ENCODE results near the gene MRM1.

The MRM1 gene, protein sequence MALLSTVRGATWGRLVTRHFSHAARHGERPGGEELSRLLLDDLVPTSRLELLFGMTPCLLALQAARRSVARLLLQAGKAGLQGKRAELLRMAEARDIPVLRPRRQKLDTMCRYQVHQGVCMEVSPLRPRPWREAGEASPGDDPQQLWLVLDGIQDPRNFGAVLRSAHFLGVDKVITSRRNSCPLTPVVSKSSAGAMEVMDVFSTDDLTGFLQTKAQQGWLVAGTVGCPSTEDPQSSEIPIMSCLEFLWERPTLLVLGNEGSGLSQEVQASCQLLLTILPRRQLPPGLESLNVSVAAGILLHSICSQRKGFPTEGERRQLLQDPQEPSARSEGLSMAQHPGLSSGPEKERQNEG

GRCh38 chr17:36601303-36602029 lies at the start of gene MRM1:
MRM1 (plus strand) TSS chr17:36601583; CDS start chr17:36601811, 228 bp downstream.
- TF ChIP-seq GATA2 (IDR thresholded peaks at IDR 0.05; ENCODE audit: low read depth, low read length): no peak
- no peak for TF ChIP-seq GATA3 (IDR thresholded peaks at IDR 0.05; ENCODE audit: low read depth, low read length)

DNA sequence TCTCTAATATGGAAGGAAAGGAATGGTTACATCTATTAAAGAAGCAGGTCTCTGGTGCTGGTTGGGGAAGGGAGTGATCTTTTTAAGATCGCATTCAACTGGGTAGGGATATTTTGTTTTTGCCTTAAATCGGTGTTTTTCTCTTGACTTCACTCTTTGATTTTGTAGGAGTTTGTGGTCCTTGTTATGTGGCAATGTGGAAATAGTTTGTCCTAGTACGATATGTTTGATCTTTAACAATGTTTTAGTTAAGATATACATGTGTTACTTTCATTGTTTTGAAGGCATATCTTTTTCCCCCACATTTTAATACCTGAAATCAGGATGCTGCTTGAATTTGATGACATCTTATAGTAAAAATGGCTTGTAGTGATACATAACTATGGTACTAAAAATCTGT lies 47.9 kb upstream of the MRM1 start:
- TF ChIP-seq GATA2 (IDR thresholded peaks at IDR 0.05; ENCODE audit: low read depth, low read length) (no peak), GATA3 (IDR thresholded peaks at IDR 0.05; ENCODE audit: low read depth, low read length) (no peak)

DNA sequence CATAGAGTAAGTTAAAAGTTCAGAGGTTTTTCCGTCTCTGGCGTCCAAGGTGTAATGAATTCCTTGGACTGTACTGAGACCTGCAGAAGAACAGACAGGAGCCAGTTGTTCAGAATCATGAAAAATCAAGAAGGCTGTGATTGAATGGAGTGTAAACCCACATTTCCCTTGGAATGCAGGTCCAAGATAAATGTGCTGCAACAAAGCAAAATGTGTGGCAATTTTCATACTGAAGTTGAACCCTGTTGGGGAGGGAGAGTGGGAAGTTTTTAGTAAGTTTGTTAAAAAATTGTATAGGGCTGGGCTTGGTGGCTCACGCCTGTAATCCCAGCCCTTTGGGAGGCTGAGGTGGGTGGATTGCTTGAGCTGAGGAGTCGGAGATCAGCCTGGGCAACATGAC lies 35.3 kb upstream of the MRM1 start:
- TF ChIP-seq GATA3 (IDR thresholded peaks at IDR 0.05; ENCODE audit: low read depth, low read length): no peak
- no peak for TF ChIP-seq GATA2 (IDR thresholded peaks at IDR 0.05; ENCODE audit: low read depth, low read length)

- TF ChIP-seq GATA2 (IDR thresholded peaks at IDR 0.05; ENCODE audit: low read depth, low read length): no peak
- no peak for TF ChIP-seq GATA3 (IDR thresholded peaks at IDR 0.05; ENCODE audit: low read depth, low read length)
Measured at GRCh38 chr17:36575028-36575427, 26.4 kb upstream of the MRM1 start.

- no peak for TF ChIP-seq GATA3 (IDR thresholded peaks at IDR 0.05; ENCODE audit: low read depth, low read length)
- TF ChIP-seq GATA2 (IDR thresholded peaks at IDR 0.05; ENCODE audit: low read depth, low read length): no peak
Measured at GRCh38 chr17:36576793-36577192, 24.6 kb upstream of the MRM1 start.

DNA sequence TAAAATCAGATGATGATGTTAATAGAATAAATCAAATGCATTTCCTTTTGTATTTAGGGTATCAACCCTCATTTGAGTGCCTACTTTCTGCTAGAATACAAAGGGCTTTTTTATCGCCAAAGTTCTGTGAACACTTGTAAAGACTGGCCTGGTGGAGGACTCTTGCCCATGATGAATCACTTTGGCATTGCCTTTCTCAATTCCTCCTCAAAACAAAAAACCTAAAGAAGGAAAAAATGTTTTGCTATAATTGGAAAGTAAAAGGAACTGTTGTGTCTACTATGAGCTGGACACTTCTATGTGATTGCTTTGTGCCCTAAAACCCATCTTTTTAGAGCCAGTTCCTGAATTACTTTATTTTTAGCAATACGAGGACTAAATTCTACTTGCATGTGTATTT lies 22.7 kb upstream of the MRM1 start:
- no peak for TF ChIP-seq GATA3 (IDR thresholded peaks at IDR 0.05; ENCODE audit: low read depth, low read length)
- no peak for TF ChIP-seq GATA2 (IDR thresholded peaks at IDR 0.05; ENCODE audit: low read depth, low read length)

GRCh38 chr17:36583787-36584186 lies 17.6 kb upstream of the MRM1 start:
- no peak for TF ChIP-seq GATA2 (IDR thresholded peaks at IDR 0.05; ENCODE audit: low read depth, low read length)
- no peak for TF ChIP-seq GATA3 (IDR thresholded peaks at IDR 0.05; ENCODE audit: low read depth, low read length)

DNA sequence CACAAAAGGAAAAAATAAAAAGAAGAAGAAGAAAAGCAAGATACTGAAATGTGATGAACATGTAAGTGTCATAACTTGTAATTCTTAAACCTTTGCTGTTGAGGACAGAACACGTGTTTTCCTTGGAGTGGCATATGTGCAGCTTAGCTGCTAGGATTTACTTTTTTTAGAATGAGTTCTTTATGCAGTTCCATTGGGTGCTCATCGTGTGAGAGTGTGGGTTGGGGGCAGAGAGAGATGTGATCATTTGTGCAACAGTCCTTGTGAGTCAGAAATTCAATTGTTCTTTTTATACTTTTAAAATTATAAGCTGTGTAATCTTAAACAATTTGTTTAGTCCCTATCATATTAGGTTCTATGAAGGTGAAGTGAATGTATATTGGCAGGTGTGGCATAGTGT lies 15.2 kb upstream of the MRM1 start:
- TF ChIP-seq GATA2 (IDR thresholded peaks at IDR 0.05; ENCODE audit: low read depth, low read length): no peak
- no peak for TF ChIP-seq GATA3 (IDR thresholded peaks at IDR 0.05; ENCODE audit: low read depth, low read length)

GRCh38 chr17:36590082-36590481 lies 11.3 kb upstream of the MRM1 start:
- TF ChIP-seq GATA2 (IDR thresholded peaks at IDR 0.05; ENCODE audit: low read depth, low read length): no peak
- TF ChIP-seq GATA3 (IDR thresholded peaks at IDR 0.05; ENCODE audit: low read depth, low read length): no peak

DNA sequence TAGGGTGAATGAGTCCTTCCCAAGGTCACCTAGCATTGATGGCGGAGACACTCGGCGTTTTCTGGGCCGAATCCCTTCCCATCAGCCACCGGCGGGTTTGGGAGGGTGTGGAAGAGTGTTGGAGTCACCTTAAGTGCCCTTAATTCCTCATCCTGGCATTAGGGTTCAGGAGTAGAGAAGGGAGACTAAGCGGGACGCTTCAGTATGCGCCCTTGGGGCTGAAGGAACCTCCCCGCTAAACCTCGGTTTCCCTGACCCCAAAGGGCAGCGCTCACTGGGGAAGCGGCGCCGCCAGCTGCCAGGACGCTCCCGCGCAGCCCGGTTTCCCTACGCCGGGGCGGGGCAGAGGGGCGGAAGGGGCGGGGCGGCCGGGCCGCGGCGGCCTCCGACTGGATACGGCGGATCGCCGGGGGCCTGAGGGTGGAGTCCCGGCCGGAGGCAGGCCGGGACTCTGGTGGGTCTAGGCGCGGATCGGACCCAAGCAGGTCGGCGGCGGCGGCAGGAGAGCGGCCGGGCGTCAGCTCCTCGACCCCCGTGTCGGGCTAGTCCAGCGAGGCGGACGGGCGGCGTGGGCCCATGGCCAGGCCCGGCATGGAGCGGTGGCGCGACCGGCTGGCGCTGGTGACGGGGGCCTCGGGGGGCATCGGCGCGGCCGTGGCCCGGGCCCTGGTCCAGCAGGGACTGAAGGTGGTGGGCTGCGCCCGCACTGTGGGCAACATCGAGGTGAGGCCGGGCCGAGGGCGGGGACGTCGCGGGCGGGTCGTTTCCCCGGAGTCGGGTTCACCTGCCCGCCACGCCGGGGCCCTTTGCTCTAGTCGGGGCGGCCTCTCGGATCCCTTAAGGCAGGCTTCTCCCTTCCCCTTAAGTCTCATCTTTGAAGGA lies 9.7 kb upstream of the MRM1 start, which contains the start of gene DHRS11:
TSS of gene DHRS11 (plus strand) at position 446 of the 882 bp plus-strand sequence. CDS start at position 577, 131 bp downstream.
- TF ChIP-seq GATA2 (IDR thresholded peaks at IDR 0.05; ENCODE audit: low read depth, low read length): no peak
- TF ChIP-seq GATA3 (IDR thresholded peaks at IDR 0.05; ENCODE audit: low read depth, low read length): no peak

GRCh38 chr17:36592316-36592715 lies 9.1 kb upstream of the MRM1 start:
- TF ChIP-seq GATA2 (IDR thresholded peaks at IDR 0.05; ENCODE audit: low read depth, low read length): no peak
- TF ChIP-seq GATA3 (IDR thresholded peaks at IDR 0.05; ENCODE audit: low read depth, low read length): no peak

- no peak for TF ChIP-seq GATA3 (IDR thresholded peaks at IDR 0.05; ENCODE audit: low read depth, low read length)
- no peak for TF ChIP-seq GATA2 (IDR thresholded peaks at IDR 0.05; ENCODE audit: low read depth, low read length)
Measured at GRCh38 chr17:36592716-36593321, 8.6 kb upstream of the MRM1 start.

DNA sequence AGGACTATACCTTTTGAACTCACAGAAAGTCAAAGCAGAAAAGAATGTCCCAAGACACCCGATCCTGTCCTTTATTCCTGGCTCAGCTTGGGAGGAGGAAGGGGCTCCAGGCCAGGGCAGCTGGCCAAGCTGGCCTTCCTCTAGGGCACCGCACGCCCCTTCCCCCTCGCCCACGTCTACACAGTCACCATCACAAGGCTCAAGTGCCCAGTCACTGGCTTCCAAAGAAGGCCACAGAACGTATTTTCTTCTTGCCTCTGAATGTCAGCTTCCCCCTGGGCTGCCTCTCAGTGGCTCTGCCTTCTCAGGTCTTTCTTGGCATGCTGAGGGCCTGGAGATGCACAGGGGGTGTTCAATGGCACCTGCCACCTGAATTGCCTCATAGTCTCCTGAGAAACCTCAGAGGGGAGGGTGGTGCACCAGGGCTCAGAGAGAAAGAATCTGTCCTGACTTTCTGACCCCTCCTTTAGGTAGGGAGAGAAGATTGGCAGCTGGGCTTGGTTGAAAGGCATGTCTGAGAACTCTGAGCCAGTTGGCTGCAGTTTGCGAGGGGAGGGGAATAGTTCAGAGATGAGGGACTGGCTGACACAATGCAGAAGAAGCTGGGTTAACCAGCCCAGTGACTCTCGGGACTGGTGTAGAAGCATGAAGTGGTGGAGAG lies 7.6 kb upstream of the MRM1 start:
- TF ChIP-seq GATA3 (IDR thresholded peaks at IDR 0.05; ENCODE audit: low read depth, low read length) (no peak), GATA2 (IDR thresholded peaks at IDR 0.05; ENCODE audit: low read depth, low read length) (no peak)

Data from SH-SY5Y (cell line).